HepG2 (cell line): ENCODE measurements around the gene CCT3. TPM values are rescaled to one million over a fixed set of nuclear protein-coding genes. Genes with fewer than 3 reads are reported as not detected.

Experiments
- AKAP8 ChIP-seq: sonication (generic); formaldehyde crosslinking; IDR thresholded peaks from 2 replicates; pipeline ENCODE4 v1.5.1; 2020; ENCODE audit warnings: mild to moderate bottlenecking, missing genetic modification reagents
- BRD4 ChIP-seq: sonication (generic); formaldehyde crosslinking; IDR thresholded peaks from 2 replicates; pipeline ENCODE4 v1.4.0; 2020; ENCODE audit warnings: missing genetic modification reagents
- FOSL2 ChIP-seq: sonication (generic); formaldehyde crosslinking; IDR thresholded peaks from 2 replicates; pipeline ENCODE4 v1.4.0; 2020; ENCODE audit warnings: missing genetic modification reagents
- HMGXB3 ChIP-seq: sonication (generic); formaldehyde crosslinking; IDR thresholded peaks from 2 replicates; pipeline ENCODE4 v1.4.0; 2020; ENCODE audit warnings: missing genetic modification reagents, borderline replicate concordance
- HNF4G ChIP-seq, 2 experiments: sonication (generic) in 1 of 2; formaldehyde crosslinking in 1 of 2; IDR thresholded peaks; 2 replicates each; pipeline versions ENCODE4 v1.4.0 to v1.6.1; 2011 to 2020; ENCODE audit warnings: borderline replicate concordance in 2 of 2, low read depth in 2 of 2, mild to moderate bottlenecking in 2 of 2, low read length in 1 of 2, missing genetic modification reagents in 1 of 2, moderate library complexity in 1 of 2
- HOXA3 ChIP-seq: sonication (generic); formaldehyde crosslinking; IDR thresholded peaks from 2 replicates; pipeline ENCODE4 v1.5.0; 2020; ENCODE audit warnings: missing genetic modification reagents
- IKZF4 ChIP-seq: sonication (generic); formaldehyde crosslinking; IDR thresholded peaks from 2 replicates; pipeline ENCODE4 v1.5.1; 2020; ENCODE audit warnings: borderline replicate concordance, mild to moderate bottlenecking, low read depth, missing genetic modification reagents; ENCODE audit errors: not compliant biosample characterization
- IRF9 ChIP-seq: sonication (generic); formaldehyde crosslinking; IDR thresholded peaks from 2 replicates; pipeline ENCODE4 v1.8.0; 2022; ENCODE audit warnings: missing genetic modification reagents, mild to moderate bottlenecking, borderline replicate concordance
- KIAA2018 ChIP-seq: sonication (generic); formaldehyde crosslinking; IDR thresholded peaks from 2 replicates; pipeline ENCODE4 v1.5.0; 2020; ENCODE audit warnings: mild to moderate bottlenecking, missing genetic modification reagents, borderline replicate concordance
- RFX1 ChIP-seq: fragments of 450-650 bp; IDR thresholded peaks from 2 replicates; pipeline ENCODE4 v1.6.1; 2017
- ZBTB7B ChIP-seq: sonication (generic); formaldehyde crosslinking; IDR thresholded peaks from 2 replicates; pipeline ENCODE4 v1.4.0; 2020; ENCODE audit warnings: missing genetic modification reagents
- ZBTB8A ChIP-seq: sonication (generic); formaldehyde crosslinking; IDR thresholded peaks from 2 replicates; pipeline ENCODE4 v1.4.0; 2020; ENCODE audit warnings: mild to moderate bottlenecking, low read depth, missing genetic modification reagents, borderline replicate concordance
- ZNF20 ChIP-seq: sonication (generic); formaldehyde crosslinking; IDR thresholded peaks from 2 replicates; pipeline ENCODE4 v1.4.0; 2020; ENCODE audit warnings: mild to moderate bottlenecking, moderate library complexity, missing genetic modification reagents
- ZNF577 ChIP-seq: sonication (generic); formaldehyde crosslinking; IDR thresholded peaks from 2 replicates; pipeline ENCODE4 v1.4.0; 2020; ENCODE audit warnings: mild to moderate bottlenecking, low read depth, missing genetic modification reagents, borderline replicate concordance
- ZNF670 ChIP-seq: sonication (generic); formaldehyde crosslinking; IDR thresholded peaks from 2 replicates; pipeline ENCODE4 v1.8.0; 2022; ENCODE audit warnings: mild to moderate bottlenecking, missing genetic modification reagents, borderline replicate concordance
- ZNF720 ChIP-seq: sonication (generic); formaldehyde crosslinking; IDR thresholded peaks from 2 replicates; pipeline ENCODE4 v1.4.0; 2020; ENCODE audit warnings: missing genetic modification reagents
- ZNF788 ChIP-seq: sonication (generic); formaldehyde crosslinking; IDR thresholded peaks from 2 replicates; pipeline ENCODE4 v1.5.0; 2020; ENCODE audit warnings: mild to moderate bottlenecking, missing genetic modification reagents, borderline replicate concordance
- polyA plus RNA-seq, 8 experiments: library from polyadenylated mRNA; depleted of rRNA in 3 of 8; stranded (reverse) in 7 of 8; unstranded in 1 of 8; fragments of >200 nt; fragmentation: Illumina TruSeq in 4 of 8; extraction: Trizol in 4 of 8; gene quantifications; 2 replicates each; pipeline versions ENCODE4 v1.2.1 to v1.2.3, GENCODE V29; 2011 to 2016; ENCODE audit warnings: low read depth in 4 of 8, missing spikeins in 1 of 8, mixed read lengths in 1 of 8; ENCODE audit not compliant: insufficient read depth in 1 of 8
- total RNA-seq, 5 experiments: library from RNA; depleted of rRNA; stranded (reverse); fragments of >200 nt; fragmentation: Illumina TruSeq; extraction: Trizol; gene quantifications; 2 replicates each; pipeline ENCODE4 v1.2.3, GENCODE V29; 2016; ENCODE audit warnings: low read depth in 1 of 5

The CCT3 gene
- total and polyA plus RNA-seq, 2 of the 13 experiments (the other 11 are each of a cell fraction or from before 2014, with no cell fraction given), result 319 to 615 TPM

- TF ChIP-seq IKZF4 (CRISPR knock-in tag) (no peak), ZNF788 (no peak), BRD4 (CRISPR knock-in tag) (no peak), FOSL2 (CRISPR knock-in tag) (peak; percentile 6; the same call in 1 of the 2 replicates), RFX1 (no peak), HMGXB3 (CRISPR knock-in tag) (no peak), KIAA2018 (no peak), IRF9 (CRISPR knock-in tag) (no peak), HOXA3 (no peak), ZNF20 (CRISPR knock-in tag) (no peak), AKAP8 (no peak), ZNF670 (CRISPR knock-in tag) (no peak), ZBTB8A (CRISPR knock-in tag) (peak; percentile 53; the same call in 1 of the 2 replicates), ZNF720 (no peak), ZBTB7B (CRISPR knock-in tag) (no peak; the same call in 1 of the 2 replicates), ZNF577 (CRISPR knock-in tag) (no peak), HNF4G (IDR thresholded peaks at IDR 0.05; ENCODE audit: borderline replicate concordance, low read depth, low read length) (no peak), HNF4G (CRISPR knock-in tag; IDR thresholded peaks at IDR 0.05; ENCODE audit: borderline replicate concordance, low read depth) (no peak)
These were observed 258 bp downstream of the CCT3 start (continued) for GRCh38 chr1:156337888-156338179.
